NCI-H2227 (cell line): ENCODE data around the gene OAS2.
A peak's percentile ranks its signal among the peaks of the same experiment; 100 is the strongest.

ENCODE experiments used
- DNase-seq: peaks from one replicate; lab custom pipeline; 2025; ENCODE audit not compliant: unreplicated experiment; lab: John Stamatoyannopoulos, UW

The OAS2 gene

GRCh38 chr12:112978163-112979040 is at the start of gene OAS2:
TSS of gene OAS2 (plus strand) at chr12:112978519. CDS start at chr12:112978609, 90 bp downstream.
- no peak for DNase-seq

- DNase-seq: no peak
These were observed 49.3 kb upstream of the OAS2 start for GRCh38 chr12:112928978-112929377.

- DNase-seq: no peak
These were observed 48.6 kb upstream of the OAS2 start for GRCh38 chr12:112929715-112930114.

GRCh38 chr12:112930350-112930749 is 48.0 kb upstream of the OAS2 start:
- DNase-seq: no peak

GRCh38 chr12:112932485-112933128 is 45.7 kb upstream of the OAS2 start:
- no peak for DNase-seq

- no peak for DNase-seq
These were observed 45.2 kb upstream of the OAS2 start for GRCh38 chr12:112933129-112933505.

- no peak for DNase-seq
These were observed 42.1 kb upstream of the OAS2 start for GRCh38 chr12:112936264-112936663.

GRCh38 chr12:112936927-112937326 is 41.4 kb upstream of the OAS2 start:
- no peak for DNase-seq

- DNase-seq: peak; percentile 81
These were observed 40.3 kb upstream of the OAS2 start, which contains the start of gene OAS3 for GRCh38 chr12:112937741-112938719. TSS of gene OAS3 (plus strand) at chr12:112938474. CDS start at chr12:112938531, 57 bp downstream.

- DNase-seq: peak; percentile 10
These were observed 39.6 kb upstream of the OAS2 start for GRCh38 chr12:112938751-112939150.

GRCh38 chr12:112939761-112940381 is 38.4 kb upstream of the OAS2 start:
- DNase-seq: peak; percentile 54

- no peak for DNase-seq
These were observed 36.6 kb upstream of the OAS2 start for GRCh38 chr12:112941528-112942335.

- DNase-seq: no peak
These were observed 35.7 kb upstream of the OAS2 start for GRCh38 chr12:112942572-112942971.

GRCh38 chr12:112944024-112944690 is 34.2 kb upstream of the OAS2 start:
- no peak for DNase-seq

- no peak for DNase-seq
These were observed 32.8 kb upstream of the OAS2 start for GRCh38 chr12:112945515-112945914.

GRCh38 chr12:112946236-112947000 is 31.9 kb upstream of the OAS2 start:
- no peak for DNase-seq

- no peak for DNase-seq
These were observed 31.0 kb upstream of the OAS2 start for GRCh38 chr12:112947314-112947713.

- no peak for DNase-seq
These were observed 30.6 kb upstream of the OAS2 start for GRCh38 chr12:112947761-112948160.

GRCh38 chr12:112948806-112949205 is 29.5 kb upstream of the OAS2 start:
- DNase-seq: no peak
